Erythroblast (primary cell): ENCODE results near the gene HOXC10.

ENCODE experiments used
- DNase-seq, 2 experiments: peaks; one replicate each; lab custom pipeline; 2025; lab: John Stamatoyannopoulos, UW
- GATA1 ChIP-seq: IDR thresholded peaks from 2 replicates; pipeline ENCODE4 v1.6.1; 2011; ENCODE audit warnings: low read depth, mild to moderate bottlenecking, control low read depth, low read length, moderate library complexity
- POLR2A ChIP-seq: IDR thresholded peaks from 2 replicates; pipeline ENCODE4 v1.6.1; 2011; ENCODE audit warnings: mild to moderate bottlenecking, low read length

The HOXC10 gene

DNA sequence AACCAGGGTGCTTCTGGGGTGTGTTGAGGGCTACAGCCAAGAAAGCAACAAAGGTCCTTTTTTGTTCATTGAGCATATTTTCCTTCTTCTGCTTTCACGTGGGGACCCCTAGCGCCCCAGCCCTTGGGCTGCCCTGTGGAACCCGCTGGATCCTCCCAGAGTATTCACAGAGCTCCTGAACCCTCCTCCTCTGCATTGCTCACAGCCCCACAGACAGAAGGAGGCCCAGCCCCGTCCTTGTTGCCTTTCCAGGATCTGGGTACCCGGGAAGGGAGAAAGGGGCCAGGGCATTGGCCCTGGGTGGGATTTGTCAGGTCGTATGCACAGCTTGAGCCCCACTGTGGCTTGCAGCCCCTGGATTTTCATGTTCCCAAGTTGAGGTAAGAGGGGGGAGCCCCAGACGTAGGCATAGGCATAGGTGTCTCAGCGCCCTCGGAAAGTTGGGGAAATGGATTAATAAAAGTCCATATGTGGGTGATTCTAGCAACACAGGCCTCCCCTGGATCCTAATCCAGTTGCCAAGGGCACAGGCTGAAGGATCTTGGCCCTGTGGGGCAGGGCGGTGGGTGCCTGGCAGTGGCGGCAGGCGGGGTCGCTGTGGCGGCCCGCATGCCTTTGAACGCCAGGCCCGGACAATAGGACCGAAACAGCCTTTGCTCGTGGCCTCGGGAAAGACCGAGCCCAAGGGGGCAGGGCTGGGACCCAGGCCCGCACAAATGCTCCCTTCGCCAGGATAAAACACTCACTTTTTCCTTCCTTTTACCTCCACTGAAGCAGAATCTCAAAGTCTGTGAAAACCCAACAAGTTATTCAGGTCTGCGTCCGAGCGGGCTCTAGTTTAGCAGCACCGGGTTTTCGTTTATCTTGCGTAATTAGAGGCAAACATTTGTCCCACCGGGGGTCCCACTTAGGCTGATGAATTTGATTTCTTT is 3.0 kb upstream of the HOXC10 start:
- TF ChIP-seq POLR2A (no peak), GATA1 (no peak)
- DNase-seq: no peak

DNA sequence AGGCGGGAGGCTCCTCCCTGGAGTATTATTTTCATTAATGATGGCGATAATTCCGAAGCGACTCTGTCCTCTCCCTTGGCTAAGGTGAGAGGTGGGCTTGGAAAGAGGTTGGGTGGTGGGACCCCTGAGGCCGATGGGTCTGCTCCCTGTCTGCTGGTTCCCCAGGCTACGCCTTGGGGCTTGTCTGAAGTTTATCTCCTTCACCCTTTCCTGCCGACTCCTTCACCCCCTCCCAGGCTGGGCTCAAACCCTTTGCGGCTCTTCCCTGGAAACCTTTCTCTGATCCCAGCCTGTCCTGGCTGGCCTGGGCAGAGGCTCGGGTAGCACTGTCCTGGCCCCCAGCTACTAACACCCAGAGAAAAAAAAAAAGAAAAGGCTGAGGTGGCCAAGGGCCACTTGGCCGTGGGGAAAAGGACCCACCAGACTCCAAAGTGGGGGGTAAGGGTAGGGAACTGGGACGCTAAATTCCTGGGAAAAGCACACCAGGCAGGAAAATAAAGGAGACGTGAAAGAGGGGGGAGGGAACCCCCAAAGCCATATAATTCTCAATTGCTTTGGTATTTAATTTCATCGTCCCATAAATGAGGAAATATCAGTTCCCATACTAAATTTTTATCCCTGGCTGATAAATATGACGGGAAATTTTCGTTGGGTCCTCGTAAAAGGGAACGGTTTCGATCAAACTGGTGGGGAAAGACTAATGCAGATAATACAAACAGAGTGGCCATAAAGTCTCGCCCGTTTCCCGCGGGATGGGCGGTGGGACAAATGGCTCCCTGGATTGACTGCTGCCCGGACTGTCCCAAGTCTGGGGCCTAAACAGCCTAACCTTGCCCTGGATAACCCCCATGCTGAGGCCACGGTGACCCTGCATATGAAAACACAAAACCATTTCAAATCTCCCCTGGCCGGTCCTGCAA is 2.0 kb upstream of the HOXC10 start:
- TF ChIP-seq GATA1 (no peak), POLR2A (no peak)

DNA sequence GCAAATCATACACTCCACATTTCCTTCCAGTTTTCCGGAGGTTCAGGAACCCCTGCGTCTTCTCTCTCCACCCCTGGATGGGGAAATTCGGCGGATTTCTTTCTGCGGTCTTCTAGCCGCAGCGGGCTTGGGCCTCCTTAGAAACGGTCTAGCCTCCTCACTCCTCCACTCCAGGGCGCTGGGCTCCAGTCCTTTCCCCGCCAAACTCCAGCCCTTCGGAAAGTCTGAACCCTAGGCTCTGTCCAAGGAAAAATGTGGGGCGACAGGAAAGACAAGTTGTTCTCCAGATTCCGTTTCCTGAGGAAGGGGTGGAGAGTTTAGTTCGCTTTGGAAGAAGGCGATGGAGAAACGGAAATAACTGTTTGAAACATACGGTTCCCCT is 1.4 kb upstream of the HOXC10 start:
- TF ChIP-seq POLR2A: no peak
- TF ChIP-seq GATA1: no peak
- DNase-seq: no peak

More for the DNA sequence above, 2.0 kb upstream of the HOXC10 start:
- no peak for DNase-seq

DNA sequence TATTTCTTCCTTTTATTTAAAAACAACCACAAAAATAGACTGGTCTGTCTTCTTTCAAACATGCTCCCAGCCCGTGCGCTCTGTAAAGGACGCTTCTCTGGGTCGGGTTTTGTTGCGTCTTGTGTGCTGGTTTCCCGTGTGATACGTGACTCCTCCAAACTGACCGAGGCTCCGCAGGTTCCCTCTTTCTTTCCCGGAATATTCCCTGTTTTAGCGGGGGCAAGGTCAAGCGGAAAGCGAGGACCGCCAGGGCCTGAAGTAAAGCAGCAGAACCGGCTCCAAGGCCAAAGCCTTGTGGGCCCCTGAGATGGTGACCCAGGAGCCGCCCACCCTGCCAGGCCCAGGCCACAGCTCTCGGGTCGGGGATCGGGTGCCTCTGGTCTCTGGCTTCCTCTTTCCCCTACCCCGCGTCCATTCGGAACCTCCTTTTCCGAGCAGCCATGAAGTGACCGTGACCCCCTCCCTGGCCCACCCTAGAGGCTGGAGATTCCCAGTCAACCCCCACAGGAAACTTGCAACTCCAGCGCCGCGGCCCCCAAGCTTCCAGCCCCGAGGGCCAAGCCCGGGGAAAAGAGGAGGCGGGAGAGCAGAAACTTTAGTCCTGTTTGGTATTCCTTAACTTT is 885 bp upstream of the HOXC10 start:
- no peak for TF ChIP-seq GATA1
- no peak for TF ChIP-seq POLR2A
- DNase-seq: no peak

DNA sequence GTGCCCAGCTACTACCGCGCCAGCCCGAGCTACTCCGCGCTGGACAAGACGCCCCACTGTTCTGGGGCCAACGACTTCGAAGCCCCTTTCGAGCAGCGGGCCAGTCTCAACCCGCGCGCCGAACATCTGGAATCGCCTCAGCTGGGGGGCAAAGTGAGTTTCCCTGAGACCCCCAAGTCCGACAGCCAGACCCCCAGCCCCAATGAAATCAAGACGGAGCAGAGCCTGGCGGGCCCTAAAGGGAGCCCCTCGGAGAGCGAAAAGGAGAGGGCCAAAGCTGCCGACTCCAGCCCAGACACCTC is 697 bp downstream of the HOXC10 start:
- no peak for TF ChIP-seq GATA1
- TF ChIP-seq POLR2A: no peak
- DNase-seq: no peak

DNA sequence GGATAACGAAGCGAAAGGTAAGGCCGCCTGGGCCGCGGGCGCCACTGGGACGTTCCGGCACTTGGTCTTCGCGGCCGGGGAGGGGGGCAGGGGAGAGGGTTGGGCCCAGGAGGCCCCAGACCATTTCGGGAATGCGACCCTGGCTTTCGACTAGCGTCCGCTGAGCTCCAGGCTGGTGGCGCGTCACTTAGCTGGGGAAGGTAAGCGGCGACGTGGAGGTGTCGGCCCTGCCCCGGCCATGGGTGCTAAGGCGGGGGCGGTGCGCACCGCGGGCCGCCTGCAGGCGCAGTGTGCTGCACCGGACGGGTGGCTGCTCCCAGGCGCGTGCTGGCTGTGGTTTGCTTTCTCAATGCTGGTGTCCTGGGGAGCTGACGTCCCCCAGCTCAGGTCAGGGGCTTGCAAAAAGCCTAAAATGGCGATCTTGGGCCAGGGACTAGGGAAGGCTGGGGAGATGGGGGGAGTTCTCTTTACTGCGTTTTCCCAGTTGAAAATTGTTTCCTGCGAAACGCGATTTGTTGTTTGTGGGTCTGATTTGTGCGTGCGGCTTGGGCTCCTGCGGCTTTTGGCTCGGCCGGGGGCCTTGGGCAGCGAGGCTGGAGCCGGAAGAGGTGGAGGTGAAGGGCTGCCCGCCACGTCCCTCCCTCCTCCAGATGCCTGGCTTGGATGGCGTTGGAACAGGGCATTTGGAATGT is 1.2 kb downstream of the HOXC10 start:
- TF ChIP-seq GATA1 (no peak), POLR2A (no peak)
- no peak for DNase-seq

DNA sequence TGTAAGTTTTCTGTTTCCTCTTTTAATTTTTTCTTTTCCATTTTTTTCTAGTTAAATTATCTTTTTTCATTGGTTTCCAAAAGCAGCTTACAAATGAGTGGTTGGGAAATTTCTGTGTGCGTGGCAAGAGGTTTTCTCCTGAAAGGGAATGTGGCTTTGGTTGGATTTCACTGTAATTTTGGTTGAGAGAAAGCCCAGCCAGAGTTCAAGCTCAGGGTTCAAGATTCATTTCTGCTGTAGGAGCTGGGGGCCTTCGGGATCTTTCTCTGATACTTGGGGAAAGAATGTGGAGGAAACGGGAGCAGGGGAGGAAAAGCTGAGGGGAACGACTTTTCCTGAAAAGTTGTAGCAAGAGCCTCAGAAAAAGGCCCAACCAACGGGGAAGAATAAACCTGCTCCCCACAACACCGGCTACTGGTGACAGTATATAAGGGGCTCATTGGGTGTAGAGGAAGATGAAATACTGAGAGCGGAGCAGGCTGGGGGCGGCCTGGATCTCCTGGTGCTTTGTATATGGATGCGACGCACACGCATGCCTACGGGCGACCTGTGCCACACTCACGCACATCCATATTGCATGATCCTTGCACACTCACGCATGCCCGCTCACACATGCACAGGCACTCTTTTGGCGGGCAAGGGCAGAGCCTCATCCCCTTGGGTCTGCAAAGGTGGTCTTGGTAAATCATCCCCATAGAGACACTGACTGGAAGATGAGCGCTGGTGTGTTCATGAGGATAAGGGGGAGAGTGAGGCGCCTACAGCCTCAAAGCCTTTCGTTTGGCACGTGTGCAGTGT is 1.9 kb downstream of the HOXC10 start:
- TF ChIP-seq GATA1: no peak
- TF ChIP-seq POLR2A: no peak

DNA sequence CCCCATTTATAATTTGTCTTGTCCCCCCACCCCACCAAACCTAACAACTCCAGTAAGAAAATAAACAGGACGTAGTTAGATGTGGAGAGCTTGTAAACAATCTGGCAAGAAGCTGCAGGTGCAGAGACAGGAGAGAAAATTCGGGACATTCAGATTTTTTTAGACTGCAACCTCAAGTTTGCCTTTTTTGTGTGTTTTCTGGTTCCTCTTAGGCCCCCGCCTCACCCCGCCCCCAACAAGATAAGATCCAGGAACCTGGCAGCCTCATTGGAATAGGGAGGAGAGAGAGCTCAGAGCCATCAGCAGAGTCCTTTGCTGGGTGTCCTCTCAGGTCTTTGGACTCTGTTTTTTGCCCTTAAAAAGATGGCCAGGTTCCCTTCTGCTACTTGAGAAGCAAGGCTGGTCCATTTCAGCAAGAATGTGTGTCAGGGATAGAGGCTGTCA is 2.9 kb downstream of the HOXC10 start:
- DNase-seq: no peak
- TF ChIP-seq GATA1 (no peak), POLR2A (no peak)

More for the DNA sequence above, 1.9 kb downstream of the HOXC10 start:
- DNase-seq: no peak

DNA sequence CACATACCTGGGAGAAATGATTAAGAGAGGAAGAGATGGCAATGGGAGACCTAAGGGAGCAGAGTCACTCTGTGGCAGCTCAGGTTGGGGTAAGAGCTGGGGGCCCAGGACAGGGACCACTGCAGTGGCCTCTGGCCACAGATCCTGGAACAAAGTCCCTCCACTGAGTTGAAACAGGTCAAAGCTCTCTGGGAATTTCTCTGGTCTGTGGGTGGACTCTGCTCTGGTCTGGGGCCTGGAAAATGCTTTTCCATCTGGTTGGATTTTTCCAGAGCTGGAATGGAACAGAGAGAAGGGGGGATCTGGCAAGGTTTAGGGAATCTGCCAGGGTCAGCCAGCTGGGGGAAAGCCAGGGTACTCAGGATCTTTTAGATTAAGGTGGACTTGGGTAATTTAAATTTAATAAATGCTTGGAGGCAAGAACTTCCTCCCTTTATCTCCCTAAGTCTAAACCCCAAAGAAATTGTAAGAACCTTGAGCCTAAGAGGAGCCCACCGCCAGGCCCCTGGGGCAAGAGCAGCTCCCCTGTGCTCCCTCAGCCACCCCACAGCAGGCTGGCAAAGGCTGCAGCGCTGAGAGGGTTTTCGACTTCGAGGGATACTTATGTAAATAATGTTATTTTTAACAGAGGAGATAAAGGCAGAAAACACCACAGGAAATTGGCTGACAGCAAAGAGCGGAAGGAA is 3.7 kb downstream of the HOXC10 start:
- DNase-seq: no peak
- TF ChIP-seq GATA1 (no peak), POLR2A (no peak)

DNA sequence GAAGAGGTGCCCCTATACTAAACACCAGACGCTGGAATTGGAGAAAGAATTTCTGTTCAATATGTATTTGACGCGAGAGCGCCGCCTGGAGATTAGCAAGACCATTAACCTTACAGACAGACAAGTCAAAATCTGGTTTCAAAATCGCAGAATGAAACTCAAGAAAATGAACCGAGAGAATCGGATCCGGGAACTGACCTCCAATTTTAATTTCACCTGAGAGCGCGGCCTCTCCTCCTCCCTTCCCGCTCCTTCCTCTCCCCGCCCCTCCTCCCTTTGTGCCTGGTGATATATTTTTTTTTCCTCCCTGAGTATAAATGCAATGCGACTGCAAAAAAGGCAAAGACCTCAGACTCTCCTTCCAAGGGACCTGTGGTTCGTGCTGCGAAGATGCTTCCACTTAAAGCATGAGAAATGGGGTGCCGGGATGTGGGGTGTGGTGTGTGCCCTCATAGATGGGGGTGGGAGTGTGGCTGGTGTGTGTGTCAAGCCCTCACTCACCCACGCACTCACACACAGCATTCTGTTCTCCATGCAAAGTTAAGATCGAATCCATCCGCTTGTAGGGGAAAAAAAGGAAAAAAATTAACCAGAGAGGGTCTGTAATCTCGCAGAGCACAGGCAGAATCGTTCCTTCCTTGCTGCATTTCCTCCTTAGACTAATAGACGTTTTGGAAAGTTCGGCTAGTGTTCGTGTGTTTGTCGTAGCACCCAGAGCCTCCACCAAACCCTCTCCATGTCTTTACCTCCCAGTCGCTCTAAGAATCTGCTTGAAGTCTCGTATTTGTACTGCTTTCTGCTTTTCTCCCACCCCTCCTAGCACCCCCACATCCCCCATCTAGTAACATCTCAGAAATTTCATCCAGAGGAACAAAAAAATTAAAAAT is 4.5 kb downstream of the HOXC10 start:
- peak; percentile 29 to 41 for DNase-seq
- TF ChIP-seq POLR2A: no peak
- TF ChIP-seq GATA1: no peak
